Stimulated activated naive CD8-positive, alpha-beta T cell treated with anti-CD3 and anti-CD28 coated beads, Interleukin-15, Interleukin-2, amounts not matched to agents 100 ng/mL and 50 ng/mL, for 24 hours (primary cell): ENCODE results near the gene MASP2.
"Not testable (repeated sequence)": the region's sequence is repeated elsewhere in the genome, so short reads cannot be mapped to it uniquely, and the experiment has no call there.

Experiments used
- H3K27ac Mint-ChIP-seq: one replicate; pipeline ENCODE4 v1.8.0; 2021; ENCODE audit warnings: mild to moderate bottlenecking, mixed read lengths
- H3K27me3 Mint-ChIP-seq: one replicate; pipeline ENCODE4 v1.8.0; 2021; ENCODE audit warnings: mixed read lengths
- H3K36me3 Mint-ChIP-seq: one replicate; pipeline ENCODE4 v1.8.0; 2021; ENCODE audit warnings: low read depth, mixed read lengths
- H3K4me1 Mint-ChIP-seq: one replicate; pipeline ENCODE4 v1.8.0; 2021; ENCODE audit warnings: low read depth, mixed read lengths
- H3K4me3 Mint-ChIP-seq: one replicate; pipeline ENCODE4 v1.8.0; 2021; ENCODE audit warnings: mild to moderate bottlenecking, mixed read lengths
- H3K9me3 Mint-ChIP-seq: one replicate; pipeline ENCODE4 v1.8.0; 2021; ENCODE audit warnings: mixed read lengths

Gene MASP2

DNA sequence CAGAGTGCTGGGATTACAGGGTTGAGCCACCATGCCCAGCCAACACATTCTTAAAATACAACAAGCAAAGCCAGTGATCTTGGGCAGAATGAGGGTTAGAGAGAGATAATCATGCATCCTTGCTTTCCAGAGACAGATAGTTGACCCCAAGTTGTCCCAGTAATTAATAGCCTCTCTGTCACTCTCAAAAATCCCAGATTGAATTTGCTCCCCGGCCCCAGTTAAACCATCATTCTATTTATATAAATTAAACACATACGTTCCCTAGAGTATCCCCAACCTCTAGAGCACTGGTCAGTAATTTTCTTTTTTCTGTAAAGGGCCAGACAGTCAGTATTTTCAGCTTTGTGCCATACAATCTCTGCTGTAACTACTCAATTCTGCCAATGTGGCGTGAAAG is 50.9 kb downstream of the MASP2 start:
- no peaks in the 10 kb centered on the region for H3K36me3 Mint-ChIP-seq
- no peaks in the 10 kb centered on the region for H3K27me3 Mint-ChIP-seq
- H3K4me1 Mint-ChIP-seq, result no peaks in the 10 kb centered on the region
- H3K27ac Mint-ChIP-seq, result no peak overlapping the region
- H3K4me3 Mint-ChIP-seq, result no peak overlapping the region
- peaks cover 5% of the 10 kb centered on the region for H3K9me3 Mint-ChIP-seq

DNA sequence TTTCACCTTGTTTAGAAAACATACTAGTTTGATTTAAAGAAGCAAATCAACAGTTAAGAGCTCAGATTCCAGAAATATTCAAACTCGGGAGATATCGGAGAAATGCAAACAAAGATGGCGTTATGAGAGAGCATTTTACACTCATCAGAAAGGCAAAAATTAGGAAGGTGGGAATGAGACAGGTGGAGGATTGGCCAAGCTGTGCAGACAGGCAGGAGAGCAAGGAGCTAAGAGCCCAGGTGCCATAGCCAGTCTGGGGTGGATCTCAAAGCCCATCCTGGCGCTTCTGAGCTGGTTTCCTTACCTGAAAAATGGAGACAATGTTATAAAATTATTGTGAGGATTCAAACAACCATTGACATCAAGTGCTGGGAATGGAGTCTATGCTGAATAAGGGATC is 54.2 kb downstream of the MASP2 start:
- H3K9me3 Mint-ChIP-seq, result no peaks in the 10 kb centered on the region
- H3K27ac Mint-ChIP-seq, result no peak overlapping the region
- no peaks in the 10 kb centered on the region for H3K27me3 Mint-ChIP-seq
- no peaks in the 10 kb centered on the region for H3K4me1 Mint-ChIP-seq
- no peaks in the 10 kb centered on the region for H3K36me3 Mint-ChIP-seq
- no peak overlapping the region for H3K4me3 Mint-ChIP-seq

DNA sequence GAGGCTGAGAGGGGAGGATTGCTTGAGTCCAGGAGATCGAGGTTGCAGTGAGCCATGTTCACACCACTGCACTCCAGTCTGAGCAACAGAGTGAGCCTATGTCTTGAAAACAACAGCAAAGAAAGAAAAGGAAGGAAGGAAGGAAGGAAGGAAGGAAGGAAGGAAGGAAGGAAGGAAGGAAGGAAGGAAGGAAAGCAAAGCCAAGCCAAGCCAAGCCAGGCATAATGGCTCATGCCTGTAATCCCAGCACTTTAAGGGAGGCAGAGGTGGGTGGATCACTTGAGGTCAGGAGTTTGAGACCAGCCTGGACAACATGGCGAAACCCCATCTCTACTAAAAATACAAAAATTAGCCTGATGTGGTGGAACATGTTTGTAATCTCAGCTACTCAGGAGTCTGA is 55.0 kb downstream of the MASP2 start:
- H3K36me3 Mint-ChIP-seq, H3K27ac Mint-ChIP-seq, H3K4me3 Mint-ChIP-seq, H3K4me1 Mint-ChIP-seq, H3K27me3 Mint-ChIP-seq, H3K9me3 Mint-ChIP-seq: not testable (repeated sequence)

DNA sequence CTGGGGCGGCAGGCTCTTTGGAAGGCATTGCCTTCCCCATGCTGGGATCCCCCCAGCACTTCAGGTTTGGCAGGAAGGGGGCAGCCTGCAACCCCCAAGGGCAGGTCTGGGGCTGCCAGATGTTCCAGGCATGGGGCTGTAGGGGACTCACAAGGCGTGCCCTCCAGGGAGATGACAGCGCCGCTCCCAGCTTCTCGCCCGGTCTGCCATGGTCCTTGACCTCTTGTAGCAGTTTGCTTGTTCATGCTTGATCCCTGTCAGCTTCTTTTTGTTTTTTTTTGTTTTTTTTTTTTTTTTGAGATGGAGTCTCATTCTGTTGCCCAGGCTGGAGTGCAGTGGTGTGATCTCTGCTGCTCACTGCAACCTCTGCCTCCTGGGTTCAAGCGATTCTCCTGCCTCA is 56.2 kb downstream of the MASP2 start:
- H3K4me3 Mint-ChIP-seq, result no peak overlapping the region
- no peak overlapping the region for H3K27ac Mint-ChIP-seq
- H3K36me3 Mint-ChIP-seq, result no peaks in the 10 kb centered on the region
- no peaks in the 10 kb centered on the region for H3K9me3 Mint-ChIP-seq
- H3K27me3 Mint-ChIP-seq, result no peaks in the 10 kb centered on the region
- H3K4me1 Mint-ChIP-seq, result peaks cover 10% of the 10 kb centered on the region

DNA sequence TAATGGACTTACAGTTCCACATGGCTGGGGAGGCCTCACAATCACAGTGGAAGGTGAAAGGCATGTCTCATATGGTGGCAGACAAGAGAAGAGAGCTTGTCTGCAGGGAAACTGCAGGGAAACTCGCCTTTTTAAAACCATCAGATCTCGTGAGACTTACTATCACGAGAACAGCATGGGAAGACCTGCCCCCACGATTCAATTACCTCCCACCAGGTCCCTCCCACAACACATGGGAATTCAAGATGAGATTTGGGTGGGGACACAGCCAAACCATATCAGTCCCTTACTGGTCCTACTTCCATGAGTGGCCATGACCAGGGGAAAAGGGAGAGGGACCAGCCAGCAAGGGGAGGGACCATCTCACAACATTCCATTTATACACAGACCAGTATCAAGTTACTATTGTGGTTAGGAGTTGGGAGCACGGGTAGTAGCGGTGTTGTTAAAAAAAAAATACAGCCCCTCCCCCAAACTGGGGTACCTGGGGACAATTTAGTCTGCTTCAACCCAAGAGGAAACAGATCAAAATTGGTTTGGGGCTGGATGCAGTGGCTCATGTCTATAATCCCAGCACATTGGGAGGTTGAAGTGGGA is 57.0 kb downstream of the MASP2 start:
- not testable (repeated sequence) for H3K9me3 Mint-ChIP-seq, H3K27ac Mint-ChIP-seq, H3K36me3 Mint-ChIP-seq, H3K4me3 Mint-ChIP-seq, H3K27me3 Mint-ChIP-seq
- H3K4me1 Mint-ChIP-seq, result peaks cover 14% of the 10 kb centered on the region

DNA sequence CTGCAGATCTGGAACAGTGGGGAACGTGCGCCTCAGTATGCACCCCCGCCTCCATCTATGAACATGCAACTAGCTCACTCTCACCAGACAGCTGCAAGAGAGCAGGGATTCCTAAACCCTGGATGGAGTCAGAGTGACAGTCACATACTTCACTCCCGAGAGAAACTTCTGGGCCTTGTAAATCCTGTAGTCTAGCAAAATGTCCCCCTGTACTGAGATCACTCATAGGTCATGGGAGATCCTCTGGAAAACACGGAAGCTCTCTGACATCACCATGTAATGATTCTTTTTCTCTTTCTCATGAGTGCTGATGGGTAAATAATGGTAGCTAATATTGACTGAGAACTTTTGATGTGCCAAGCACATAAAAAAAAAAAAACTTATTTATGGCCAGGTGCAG is 57.9 kb downstream of the MASP2 start:
- Mint-ChIP-seq H3K36me3 (no peaks in the 10 kb centered on the region), H3K4me3 (no peak overlapping the region), H3K27ac (no peak overlapping the region), H3K9me3 (no peaks in the 10 kb centered on the region), H3K4me1 (peaks cover 14% of the 10 kb centered on the region), H3K27me3 (no peaks in the 10 kb centered on the region)

DNA sequence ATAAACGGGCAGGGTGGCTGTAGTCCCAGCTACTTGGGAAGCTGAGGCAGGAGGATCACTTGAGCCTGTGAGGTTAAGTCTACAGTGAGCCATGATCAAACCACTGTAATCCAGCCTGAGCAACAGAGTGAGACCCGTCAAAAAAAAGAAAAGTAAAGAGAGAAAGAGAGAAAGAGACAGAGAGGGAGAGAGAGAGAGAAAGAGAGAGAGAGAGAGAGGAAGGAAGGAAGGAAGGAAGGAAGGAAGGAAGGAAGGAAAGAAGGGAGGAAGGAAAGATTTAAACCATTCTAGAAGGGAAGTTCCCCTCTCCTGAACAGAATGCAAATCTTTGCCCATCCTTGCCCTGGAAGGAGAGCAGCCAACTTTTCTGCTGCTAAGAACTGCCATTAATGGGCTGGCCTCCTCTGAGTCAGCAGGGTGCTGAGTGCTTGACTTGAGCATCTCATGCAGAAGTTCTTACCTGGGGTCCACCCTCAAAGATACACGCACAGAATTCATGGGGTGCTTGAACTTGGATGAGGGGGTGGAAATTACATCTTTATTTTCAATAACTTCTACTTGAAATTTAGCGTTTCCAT is 59.1 kb downstream of the MASP2 start:
- H3K4me1 Mint-ChIP-seq, result peaks cover 14% of the 10 kb centered on the region
- no peak overlapping the region for H3K27ac Mint-ChIP-seq
- no peaks in the 10 kb centered on the region for H3K36me3 Mint-ChIP-seq
- H3K27me3 Mint-ChIP-seq, result no peaks in the 10 kb centered on the region
- no peaks in the 10 kb centered on the region for H3K9me3 Mint-ChIP-seq
- no peak overlapping the region for H3K4me3 Mint-ChIP-seq

DNA sequence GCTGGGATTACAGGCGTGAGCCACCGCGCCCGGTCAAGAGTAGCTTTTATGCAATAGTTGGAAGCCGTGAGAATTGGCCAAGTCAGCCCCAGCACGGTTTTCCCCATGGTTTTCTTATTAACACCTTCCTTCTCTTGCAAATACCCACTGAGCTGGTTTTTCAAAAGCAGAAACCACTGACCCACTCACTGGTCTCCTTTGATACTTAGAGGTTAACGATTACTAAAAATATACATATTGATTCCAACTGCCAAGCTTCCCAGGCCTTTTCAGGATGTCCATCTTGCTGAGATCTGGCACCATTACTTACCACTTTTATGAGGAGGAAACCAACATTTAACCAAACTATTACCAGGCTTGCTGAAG is 60.5 kb downstream of the MASP2 start:
- H3K27me3 Mint-ChIP-seq, result peaks cover 6% of the 10 kb centered on the region
- H3K4me3 Mint-ChIP-seq, result no peak overlapping the region
- H3K27ac Mint-ChIP-seq, result no peak overlapping the region
- no peaks in the 10 kb centered on the region for H3K9me3 Mint-ChIP-seq
- H3K36me3 Mint-ChIP-seq, result no peaks in the 10 kb centered on the region
- peaks cover 14% of the 10 kb centered on the region for H3K4me1 Mint-ChIP-seq

DNA sequence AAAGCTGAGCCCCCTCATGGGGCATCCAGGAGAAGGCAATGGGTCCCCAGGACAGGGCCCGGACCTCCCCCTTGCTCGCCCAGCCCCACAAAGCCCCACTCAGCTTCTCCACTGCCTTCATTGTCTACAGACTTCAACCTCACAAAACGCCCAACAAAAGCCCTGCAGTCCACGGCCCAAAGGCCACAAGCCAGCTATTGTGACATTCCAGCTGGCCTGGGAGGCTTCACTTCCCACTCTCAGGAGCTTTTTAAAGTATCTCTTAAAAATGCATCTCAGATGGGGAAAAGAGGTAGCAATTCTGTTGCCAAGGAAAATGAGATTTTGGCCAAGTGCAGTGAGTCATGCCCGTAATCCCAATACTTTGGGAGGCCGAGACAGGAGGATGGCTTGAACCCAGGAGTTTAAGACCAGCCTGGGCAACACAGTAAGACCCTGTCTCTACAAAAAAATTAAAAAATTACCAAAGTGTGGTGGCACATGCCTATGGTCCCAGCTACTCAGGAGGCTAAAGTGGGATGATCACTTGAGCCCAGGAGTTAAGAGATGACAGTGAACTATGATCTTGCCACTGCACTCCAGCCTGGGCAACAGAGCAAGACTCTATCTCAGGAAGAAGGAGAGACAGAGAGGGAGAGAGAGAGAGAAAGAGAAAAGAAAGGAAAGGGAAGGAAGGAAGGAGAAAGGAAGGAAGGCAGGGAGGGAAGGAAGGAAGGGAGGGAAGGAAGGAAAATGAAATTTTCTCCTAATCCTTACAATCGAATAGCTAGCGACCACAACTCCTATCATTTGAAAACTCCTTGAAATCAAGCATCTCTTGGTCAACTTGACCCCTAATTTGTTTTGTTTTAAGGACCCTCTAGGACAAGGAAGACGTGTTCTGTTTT is 66.0 kb downstream of the MASP2 start:
- H3K9me3 Mint-ChIP-seq, result no peaks in the 10 kb centered on the region
- H3K27me3 Mint-ChIP-seq, result peaks cover 34% of the 10 kb centered on the region
- no peaks in the 10 kb centered on the region for H3K36me3 Mint-ChIP-seq
- no peak overlapping the region for H3K27ac Mint-ChIP-seq
- H3K4me1 Mint-ChIP-seq, result peaks cover 7% of the 10 kb centered on the region
- H3K4me3 Mint-ChIP-seq, result no peak overlapping the region

DNA sequence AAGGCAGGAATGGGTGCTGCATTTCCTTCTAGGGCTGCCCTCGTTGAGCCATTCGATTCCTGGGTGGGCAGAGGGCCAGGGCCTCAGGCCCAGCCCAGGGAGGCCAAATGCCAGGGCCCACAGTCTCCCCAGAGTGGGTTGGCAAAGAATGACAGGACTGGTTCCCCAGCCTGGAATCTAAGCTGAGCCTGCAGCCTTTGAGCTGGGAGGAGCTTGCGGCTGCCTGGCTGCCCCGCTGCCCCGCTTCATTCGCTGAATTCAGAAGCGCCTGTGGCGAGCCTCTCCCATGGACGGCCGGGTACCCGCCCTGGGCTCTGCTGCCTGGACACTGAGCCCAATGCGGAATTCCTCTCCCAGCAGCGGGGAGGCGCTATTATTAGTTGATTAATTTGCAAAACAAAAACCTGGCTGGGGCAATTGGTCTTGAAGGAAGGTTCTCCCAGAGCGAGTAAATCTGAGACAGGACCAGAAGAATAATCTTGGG is 66.9 kb downstream of the MASP2 start:
- no peaks in the 10 kb centered on the region for H3K4me1 Mint-ChIP-seq
- H3K27ac Mint-ChIP-seq, result no peak overlapping the region
- no peaks in the 10 kb centered on the region for H3K36me3 Mint-ChIP-seq
- peaks cover 34% of the 10 kb centered on the region for H3K27me3 Mint-ChIP-seq
- no peak overlapping the region for H3K4me3 Mint-ChIP-seq
- H3K9me3 Mint-ChIP-seq, result no peaks in the 10 kb centered on the region

DNA sequence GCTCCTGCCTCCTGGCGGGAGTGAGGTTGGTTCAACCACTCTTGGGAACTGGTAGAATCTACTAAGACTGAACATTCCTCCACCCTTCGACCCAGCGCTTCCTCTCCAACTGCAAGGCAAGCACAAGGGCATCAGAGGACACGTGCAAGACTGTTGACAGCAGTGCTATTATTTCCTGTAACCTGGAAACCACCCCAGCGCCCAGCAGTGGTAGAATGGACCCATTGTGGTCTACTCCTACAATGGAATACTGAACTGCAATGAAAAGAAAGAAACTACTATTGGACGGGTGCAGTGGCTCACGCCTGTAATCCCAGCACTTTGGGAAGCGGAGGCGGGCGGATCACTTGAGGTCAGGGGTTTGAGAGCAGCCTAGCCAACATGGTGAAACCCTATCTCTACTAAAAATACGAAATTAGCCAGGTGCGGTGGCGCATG is 67.5 kb downstream of the MASP2 start:
- no peaks in the 10 kb centered on the region for H3K9me3 Mint-ChIP-seq
- no peaks in the 10 kb centered on the region for H3K36me3 Mint-ChIP-seq
- no peaks in the 10 kb centered on the region for H3K4me1 Mint-ChIP-seq
- H3K4me3 Mint-ChIP-seq, result no peak overlapping the region
- peaks cover 34% of the 10 kb centered on the region for H3K27me3 Mint-ChIP-seq
- no peak overlapping the region for H3K27ac Mint-ChIP-seq

DNA sequence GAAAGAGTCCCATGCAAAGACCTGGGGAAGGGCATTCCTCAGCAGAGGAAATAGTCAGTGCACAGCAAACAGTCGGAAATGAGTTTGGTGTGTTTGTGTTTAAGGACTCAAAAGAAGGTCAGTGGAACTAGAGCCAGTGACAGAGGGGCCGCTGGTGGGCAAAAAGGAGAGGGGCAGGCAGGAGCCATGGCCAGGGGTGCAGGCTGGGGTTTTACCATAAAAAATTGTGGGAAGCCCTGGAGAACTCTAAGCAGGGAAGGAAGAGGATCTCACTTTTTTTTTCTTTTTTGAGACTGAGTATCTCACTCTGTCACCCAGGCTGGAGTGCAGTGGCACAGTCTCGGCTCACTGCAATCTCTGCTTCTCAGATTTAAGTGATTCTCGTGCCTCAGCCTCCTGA is 68.3 kb downstream of the MASP2 start:
- H3K36me3 Mint-ChIP-seq, result no peaks in the 10 kb centered on the region
- no peaks in the 10 kb centered on the region for H3K4me1 Mint-ChIP-seq
- H3K27me3 Mint-ChIP-seq, result peaks cover 34% of the 10 kb centered on the region
- no peak overlapping the region for H3K27ac Mint-ChIP-seq
- no peak overlapping the region for H3K4me3 Mint-ChIP-seq
- no peaks in the 10 kb centered on the region for H3K9me3 Mint-ChIP-seq
